GM12872 (cell line): ENCODE measurements around the gene SNAI3.

Source experiments
- CTCF ChIP-seq: IDR thresholded peaks from 3 replicates; pipeline ENCODE4 v1.5.1; 2011; ENCODE audit warnings: low read depth, mild to moderate bottlenecking, low read length, moderate library complexity; ENCODE audit not compliant: insufficient read depth

The SNAI3 gene

DNA sequence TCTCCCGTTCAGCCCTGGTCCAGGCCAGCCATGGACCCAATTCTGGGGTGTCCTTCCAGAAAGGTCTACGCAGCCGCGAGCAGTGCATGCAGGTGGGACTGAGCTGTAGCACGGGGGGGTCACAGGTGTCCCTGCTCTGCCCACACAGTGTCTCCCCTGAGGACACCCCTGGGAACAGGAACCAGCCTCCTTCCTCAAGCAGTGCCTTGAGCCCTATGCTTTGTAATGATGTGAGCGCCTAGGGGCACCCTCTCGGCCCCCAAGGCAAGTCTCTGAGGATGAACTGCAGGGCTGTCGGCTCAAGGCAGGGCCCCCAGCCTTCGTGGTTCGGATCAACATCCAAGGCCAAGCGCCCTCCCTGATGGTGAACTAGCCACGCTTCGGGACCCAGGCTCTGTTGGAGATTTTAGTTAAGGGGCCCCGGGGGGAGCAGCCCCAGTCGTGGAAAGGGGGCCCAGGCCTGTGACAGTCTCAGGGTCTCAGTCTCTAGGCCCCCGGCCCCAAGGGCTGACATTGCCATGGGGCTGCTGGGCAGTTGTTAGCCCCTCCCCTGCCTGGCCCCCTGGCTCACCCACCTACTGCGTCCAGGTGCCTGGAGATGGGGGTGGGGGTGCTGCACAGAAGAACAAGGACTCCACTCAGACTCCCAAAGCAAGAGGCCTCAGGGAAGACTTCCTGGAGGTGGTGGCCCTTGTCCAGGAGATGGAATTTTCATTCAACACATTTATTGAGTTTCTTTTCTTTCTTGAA lies 45.6 kb downstream of the SNAI3 start:
- TF ChIP-seq CTCF, result no peak

DNA sequence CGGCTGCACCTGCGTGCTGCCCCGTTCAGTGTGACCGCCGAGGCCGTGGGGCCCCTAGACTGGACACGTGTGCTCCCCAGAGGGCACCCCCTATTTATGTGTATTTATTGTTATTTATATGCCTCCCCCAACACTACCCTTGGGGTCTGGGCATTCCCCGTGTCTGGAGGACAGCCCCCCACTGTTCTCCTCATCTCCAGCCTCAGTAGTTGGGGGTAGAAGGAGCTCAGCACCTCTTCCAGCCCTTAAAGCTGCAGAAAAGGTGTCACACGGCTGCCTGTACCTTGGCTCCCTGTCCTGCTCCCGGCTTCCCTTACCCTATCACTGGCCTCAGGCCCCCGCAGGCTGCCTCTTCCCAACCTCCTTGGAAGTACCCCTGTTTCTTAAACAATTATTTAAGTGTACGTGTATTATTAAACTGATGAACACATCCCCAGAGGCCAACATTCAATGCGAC lies 46.2 kb downstream of the SNAI3 start:
- no peak for TF ChIP-seq CTCF

DNA sequence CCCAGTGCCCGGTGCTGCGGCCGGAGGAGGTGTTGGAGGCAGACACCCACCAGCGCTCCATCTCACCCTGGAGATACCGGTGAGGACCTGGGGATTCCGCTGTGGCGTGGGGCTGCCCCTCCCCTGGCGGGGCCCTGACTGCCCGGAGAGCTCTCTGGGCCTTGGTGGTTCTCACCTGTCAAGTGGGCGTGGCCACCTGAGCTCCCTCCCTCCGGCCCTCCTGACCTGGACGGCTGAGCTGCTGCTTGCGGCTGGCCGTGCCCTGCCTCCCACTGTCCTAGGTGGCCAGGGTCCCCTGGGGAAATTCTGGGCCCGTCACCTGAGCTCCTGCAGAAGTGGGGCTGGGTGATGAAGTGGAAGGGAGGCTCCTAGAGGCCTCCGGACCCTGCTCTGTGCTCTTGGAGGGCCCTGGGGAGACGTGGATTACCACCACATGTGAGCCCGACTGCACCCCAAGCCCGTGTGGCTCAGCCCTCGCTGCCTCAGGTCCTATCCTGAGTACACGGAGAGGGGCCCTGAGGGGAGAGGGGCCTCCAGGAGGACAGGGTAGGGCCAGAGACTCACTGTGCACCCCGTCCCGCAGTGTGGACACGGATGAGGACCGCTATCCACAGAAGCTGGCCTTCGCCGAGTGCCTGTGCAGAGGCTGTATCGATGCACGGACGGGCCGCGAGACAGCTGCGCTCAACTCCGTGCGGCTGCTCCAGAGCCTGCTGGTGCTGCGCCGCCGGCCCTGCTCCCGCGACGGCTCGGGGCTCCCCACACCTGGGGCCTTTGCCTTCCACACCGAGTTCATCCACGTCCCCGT lies 46.9 kb downstream of the SNAI3 start:
- no peak for TF ChIP-seq CTCF

DNA sequence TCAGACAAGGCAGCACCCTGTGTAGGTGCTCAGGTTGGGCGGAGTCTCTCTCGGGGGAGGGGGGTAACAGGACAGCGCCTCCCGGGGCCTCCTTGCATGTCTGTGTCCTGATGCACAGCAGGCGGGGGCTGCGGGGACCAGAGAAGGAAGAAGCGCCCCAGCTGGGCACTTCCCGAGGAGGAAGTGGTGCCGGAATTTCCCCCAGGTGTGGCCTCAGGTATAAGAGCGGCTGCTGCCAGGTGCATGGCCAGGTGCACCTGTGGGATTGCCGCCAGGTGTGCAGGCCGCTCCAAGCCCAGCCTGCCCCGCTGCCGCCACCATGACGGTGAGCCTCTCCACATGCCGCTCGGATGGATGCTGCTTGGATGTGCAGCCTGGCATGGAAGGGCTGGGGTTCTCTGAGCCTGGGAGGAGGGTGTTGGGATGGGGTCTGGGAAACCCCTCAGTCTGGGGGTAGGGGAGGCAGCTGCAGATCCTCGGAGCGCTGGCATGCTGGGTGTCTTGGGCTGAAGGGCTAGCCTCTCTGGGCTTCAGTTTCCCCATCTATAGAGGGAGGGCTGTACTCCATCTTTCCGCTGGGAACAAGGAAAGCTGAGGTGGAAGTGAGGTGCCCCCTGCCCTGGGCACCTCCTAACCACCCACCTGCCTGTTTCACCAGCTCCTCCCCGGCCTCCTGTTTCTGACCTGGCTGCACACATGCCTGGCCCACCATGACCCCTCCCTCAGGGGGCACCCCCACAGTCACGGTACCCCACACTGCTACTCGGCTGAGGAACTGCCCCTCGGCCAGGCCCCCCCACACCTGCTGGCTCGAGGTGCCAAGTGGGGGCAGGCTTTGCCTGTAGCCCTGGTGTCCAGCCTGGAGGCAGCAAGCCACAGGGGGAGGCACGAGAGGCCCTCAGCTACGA lies 47.7 kb downstream of the SNAI3 start, which contains the start of gene IL17C:
Gene IL17C (plus strand): TSS at position 250 of the 908 bp plus-strand sequence. CDS start 70 bp downstream, at position 320.
- TF ChIP-seq CTCF, result no peak

DNA sequence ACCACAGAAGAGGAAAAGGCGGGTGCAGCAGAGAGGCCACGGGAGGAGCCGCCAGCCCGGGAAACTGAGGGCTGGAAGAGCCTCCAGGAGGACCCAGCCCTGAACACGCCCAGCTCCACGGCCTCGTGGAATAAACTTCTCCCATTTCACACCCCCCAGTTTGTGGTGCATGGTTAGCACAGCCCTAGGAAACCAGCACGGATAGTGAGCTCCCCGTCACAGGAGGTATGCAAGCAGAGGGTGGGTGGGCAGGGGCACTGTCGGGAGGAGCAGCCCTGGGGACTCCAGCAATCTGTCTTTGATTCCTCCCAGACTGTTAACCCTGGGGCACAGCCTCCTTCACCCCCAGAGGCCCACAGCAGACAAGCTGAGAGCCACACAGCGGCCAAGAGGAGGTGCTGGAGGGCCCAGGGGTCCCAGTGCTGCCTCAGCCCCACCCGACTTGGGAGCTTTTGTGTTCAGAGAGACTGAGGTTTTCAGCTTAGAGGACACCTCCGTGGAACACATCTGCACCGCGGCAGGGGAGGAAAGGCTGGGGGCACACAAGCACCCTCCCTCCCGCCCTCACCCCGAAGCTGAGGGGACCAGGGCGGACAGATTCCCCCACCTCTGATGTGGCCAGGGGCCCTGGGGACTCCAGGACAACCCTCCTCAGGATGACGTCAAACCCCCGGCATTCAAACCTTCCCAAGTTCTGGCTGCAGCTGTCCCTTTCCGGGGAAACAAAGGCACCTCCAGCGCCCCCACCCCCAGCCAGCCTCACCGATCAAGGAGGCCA lies 49.6 kb downstream of the SNAI3 start:
- TF ChIP-seq CTCF, result no peak

- 0 out of 3 replicates have a peak, but pooled peaks have one; percentile 9 for TF ChIP-seq CTCF
Measured at GRCh38 chr16:88635671-88636319, 50.5 kb downstream of the SNAI3 start.
